Hematopoietic multipotent progenitor cell treated with erythropoietin and hydrocortisone succinate and interleukin-3 and kit ligand, for 8 days (in vitro differentiated cells): ENCODE measurements around the gene PGR.

Experiments used
- DNase-seq: peaks from one replicate; pipeline ENCODE4 v3.0.0-alpha.2; 2015

PGR gene

GRCh38 chr11:101008961-101009689, 120.5 kb downstream of the PGR start:
- DNase-seq = no peak

DNA sequence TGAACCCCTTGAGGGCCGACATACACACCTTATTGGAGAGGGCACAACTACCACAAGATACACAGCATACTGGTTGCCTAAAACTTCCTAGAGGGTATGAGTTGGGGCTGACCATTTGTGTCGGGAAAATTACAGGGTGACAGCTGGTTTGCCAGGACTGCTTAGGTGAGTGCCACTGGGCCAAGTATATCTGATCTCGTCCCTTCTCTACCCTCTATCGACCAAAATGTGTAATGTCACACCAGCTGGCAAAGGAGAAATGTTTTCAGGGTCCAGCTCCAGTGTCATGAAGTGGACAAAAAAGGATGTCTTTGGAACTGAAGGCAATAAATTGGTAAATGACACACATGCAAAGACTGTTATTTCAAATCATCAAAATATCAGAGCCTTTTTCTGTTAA, 126.1 kb downstream of the PGR start:
- peak; percentile 3 for DNase-seq

DNA sequence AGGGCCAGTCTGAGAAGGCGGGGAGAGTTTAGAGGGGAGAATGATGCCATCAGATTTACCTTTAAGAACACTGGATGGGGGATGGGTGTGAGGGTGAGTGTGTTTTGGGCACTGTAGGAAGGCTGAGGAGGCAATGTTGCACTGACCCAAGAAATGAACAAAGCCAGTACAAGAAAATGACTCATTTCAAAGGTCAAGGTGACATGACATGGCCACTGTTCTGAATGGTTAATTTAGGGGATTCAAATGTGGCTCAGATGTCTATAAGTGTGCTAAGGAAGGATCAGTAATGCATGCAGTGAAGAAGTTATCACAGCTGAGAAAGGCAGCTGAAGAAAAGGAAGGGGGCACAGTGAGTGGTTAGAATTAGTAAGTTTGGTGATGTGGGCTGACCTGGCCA, 129.9 kb downstream of the PGR start:
- no peak for DNase-seq

DNA sequence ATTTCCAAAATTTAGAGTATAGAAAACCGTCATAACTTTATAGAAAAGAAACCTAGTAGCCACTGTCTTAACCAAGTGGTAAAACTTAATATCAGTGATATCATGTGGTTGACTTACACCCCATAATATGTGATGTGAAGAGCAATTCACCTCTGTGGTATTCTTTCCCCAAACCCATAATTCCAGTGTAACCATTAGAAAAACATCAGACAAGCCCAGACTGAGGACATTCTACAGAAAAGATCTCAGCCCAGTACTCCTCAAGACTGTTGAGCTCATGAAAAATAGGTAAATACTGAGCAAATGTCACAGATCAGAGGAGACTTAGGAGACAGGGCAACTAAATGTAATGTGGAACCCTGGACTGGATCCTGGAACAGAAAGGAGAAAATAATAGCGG, 134.6 kb downstream of the PGR start:
- DNase-seq = no peak

GRCh38 chr11:100991541-100991940, 138.1 kb downstream of the PGR start:
- no peak for DNase-seq

DNA sequence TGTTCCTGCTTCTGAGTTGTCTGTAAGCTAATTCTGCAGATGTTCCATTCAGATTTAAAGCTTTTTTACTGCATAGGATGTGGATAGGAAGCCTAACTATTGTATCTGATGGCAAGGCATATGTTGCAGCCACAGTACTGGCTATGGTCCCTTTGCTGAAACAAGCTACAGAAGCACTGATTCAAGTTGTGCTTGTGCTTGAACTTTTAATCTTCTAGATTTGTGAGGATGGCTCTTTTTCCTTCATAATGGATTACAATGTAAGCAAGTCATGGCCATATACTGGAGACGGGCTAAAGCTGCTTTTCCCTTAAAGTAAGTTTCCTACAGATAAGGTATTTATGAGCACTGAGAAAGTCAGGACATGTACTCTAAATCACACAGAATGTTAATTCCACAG, 138.7 kb downstream of the PGR start:
- DNase-seq = no peak

- DNase-seq = no peak
These were observed 144.9 kb downstream of the PGR start for GRCh38 chr11:100984668-100985067.

DNA sequence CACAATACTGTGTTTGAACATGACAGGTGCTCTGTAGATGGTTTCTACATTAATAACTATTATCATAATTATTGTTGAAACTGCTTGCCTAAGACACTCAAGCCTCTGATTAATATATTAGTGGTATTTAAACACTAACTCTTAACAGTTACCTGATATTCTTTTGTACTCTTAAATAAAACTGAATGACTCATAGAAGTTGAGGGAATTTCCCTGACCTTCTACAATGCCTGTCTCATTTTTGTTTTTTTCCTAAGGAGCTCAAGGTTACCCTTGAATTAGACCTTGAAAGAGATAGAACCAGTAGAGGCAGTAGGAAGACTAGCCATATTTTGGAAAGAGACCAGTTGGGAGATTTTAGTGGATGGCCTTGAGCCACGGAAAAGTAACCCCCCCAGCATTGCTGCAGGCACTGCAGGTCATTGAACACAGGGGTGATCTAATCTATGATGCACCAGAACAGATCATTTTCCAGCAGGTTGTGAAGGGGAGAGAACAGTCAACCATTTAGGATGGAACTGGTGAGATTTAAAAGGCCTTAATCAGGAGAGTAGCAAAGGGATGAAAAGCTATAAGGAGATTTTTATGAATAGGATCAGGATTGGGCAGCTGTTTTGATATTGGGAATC, 148.3 kb downstream of the PGR start:
- DNase-seq = no peak

GRCh38 chr11:100980156-100980555, 149.5 kb downstream of the PGR start:
- peak; percentile 27 for DNase-seq
